ENCODE measurements around the gene SLC22A3. TPM values are rescaled to one million over a fixed set of nuclear protein-coding genes. Genes with fewer than 3 reads are reported as not detected.
"Not testable (repeated sequence)": the region's sequence is repeated elsewhere in the genome, so short reads cannot be mapped to it uniquely, and the experiment has no call there.

Gene SLC22A3
- total RNA-seq (not detected), polyA plus RNA-seq (not detected), total RNA-seq (0 reads per million in 6 experiments)

GRCh38 chr6:160348223-160349019 lies at the start of gene SLC22A3:
Gene SLC22A3, plus strand, starts transcription at chr6:160348378. Its CDS starts 42 bp downstream, at chr6:160348420.
- Mint-ChIP-seq H3K4me1 (peaks cover 0 to 12% (median 8%) of the 10 kb centered on the region in 4 donors), H3K27me3 (peaks cover 34 to 77% (median 53%) of the 10 kb centered on the region in 5 donors), H3K27ac (peak within 1 kb of the TSS in 1 of 10 donors; percentile 35), H3K9me3 (peaks cover 0 to 3% (median 0%) of the 10 kb centered on the region in 9 donors), H3K4me3 (peak within 1 kb of the TSS in 5 of 10 donors; percentile 11 to 40 (median 24)), H3K36me3 (no peaks in the 10 kb centered on the region)
- ATAC-seq (no peak), DNase-seq (no peak)
- POLR2A ChIA-PET: no interaction called here

GRCh38 chr6:160299559-160299958 lies 48.6 kb upstream of the SLC22A3 start:
- Mint-ChIP-seq H3K27me3 (peaks cover 6 to 23% (median 12%) of the 10 kb centered on the region in 5 donors), H3K27ac (no peak overlapping the region), H3K9me3 (peaks cover 0 to 5% (median 0%) of the 10 kb centered on the region in 9 donors), H3K36me3 (peaks cover 0 to 4% (median 0%) of the 10 kb centered on the region in 3 donors), H3K4me1 (no peaks in the 10 kb centered on the region), H3K4me3 (no peak overlapping the region)
- POLR2A ChIA-PET: no interaction called here
- no peak for ATAC-seq
- no peak for DNase-seq

GRCh38 chr6:160300076-160300695 lies 48.0 kb upstream of the SLC22A3 start:
- ATAC-seq: no peak
- peaks cover 0 to 7% (median 0%) of the 10 kb centered on the region in 3 donors for H3K36me3 Mint-ChIP-seq
- peaks cover 5 to 30% (median 16%) of the 10 kb centered on the region in 5 donors for H3K27me3 Mint-ChIP-seq
- no peak for DNase-seq
- no peak overlapping the region for H3K4me3 Mint-ChIP-seq
- POLR2A ChIA-PET: no interaction called here
- H3K9me3 Mint-ChIP-seq: peaks cover 0 to 6% (median 0%) of the 10 kb centered on the region in 9 donors
- no peaks in the 10 kb centered on the region for H3K4me1 Mint-ChIP-seq
- no peak overlapping the region for H3K27ac Mint-ChIP-seq

GRCh38 chr6:160301339-160301738 lies 46.8 kb upstream of the SLC22A3 start:
- no peak for ATAC-seq

GRCh38 chr6:160302431-160303082 lies 45.6 kb upstream of the SLC22A3 start:
- H3K4me1 Mint-ChIP-seq, DNase-seq, POLR2A ChIA-PET, H3K4me3 Mint-ChIP-seq, ATAC-seq, H3K9me3 Mint-ChIP-seq, H3K27ac Mint-ChIP-seq, H3K36me3 Mint-ChIP-seq: not testable (repeated sequence)
- H3K27me3 Mint-ChIP-seq: peaks cover 4 to 21% (median 10%) of the 10 kb centered on the region in 5 donors

More at GRCh38 chr6:160301339-160301738, 46.8 kb upstream of the SLC22A3 start:
- DNase-seq: no peak
- POLR2A ChIA-PET: no interaction called here
- H3K27me3 Mint-ChIP-seq: peaks cover 2 to 30% (median 11%) of the 10 kb centered on the region in 5 donors
- peaks cover 0 to 6% (median 0%) of the 10 kb centered on the region in 9 donors for H3K9me3 Mint-ChIP-seq
- H3K36me3 Mint-ChIP-seq: peaks cover 0 to 7% (median 0%) of the 10 kb centered on the region in 3 donors
- H3K4me1 Mint-ChIP-seq: no peaks in the 10 kb centered on the region
- no peak overlapping the region for H3K27ac Mint-ChIP-seq
- no peak overlapping the region for H3K4me3 Mint-ChIP-seq

- no peak for ATAC-seq
Observed at GRCh38 chr6:160303806-160304205, 44.4 kb upstream of the SLC22A3 start.

GRCh38 chr6:160305926-160306713 lies 42.1 kb upstream of the SLC22A3 start:
- DNase-seq: no peak
- no peak for ATAC-seq
- POLR2A ChIA-PET: no interaction called here
- Mint-ChIP-seq H3K4me1 (no peaks in the 10 kb centered on the region), H3K27ac (no peak overlapping the region), H3K27me3 (peaks cover 4 to 21% (median 9%) of the 10 kb centered on the region in 5 donors), H3K9me3 (peaks cover 5 to 38% (median 20%) of the 10 kb centered on the region in 9 donors), H3K36me3 (peaks cover 0 to 15% (median 3%) of the 10 kb centered on the region in 3 donors), H3K4me3 (no peak overlapping the region)

More at GRCh38 chr6:160303806-160304205, 44.4 kb upstream of the SLC22A3 start:
- H3K27me3 Mint-ChIP-seq: peaks cover 4 to 21% (median 10%) of the 10 kb centered on the region in 5 donors
- POLR2A ChIA-PET: no interaction called here
- no peak for DNase-seq
- H3K36me3 Mint-ChIP-seq: peaks cover 0 to 7% (median 0%) of the 10 kb centered on the region in 3 donors
- H3K9me3 Mint-ChIP-seq: peaks cover 0 to 14% (median 3%) of the 10 kb centered on the region in 9 donors
- H3K4me3 Mint-ChIP-seq: no peak overlapping the region
- peak overlapping the region in 1 of 10 donors; percentile 35 for H3K27ac Mint-ChIP-seq
- no peaks in the 10 kb centered on the region for H3K4me1 Mint-ChIP-seq

- ATAC-seq: no peak
Observed at GRCh38 chr6:160309718-160310117, 38.5 kb upstream of the SLC22A3 start.

GRCh38 chr6:160312900-160313299 lies 35.3 kb upstream of the SLC22A3 start:
- no peak overlapping the region for H3K27ac Mint-ChIP-seq
- peaks cover 0 to 33% (median 8%) of the 10 kb centered on the region in 3 donors for H3K36me3 Mint-ChIP-seq
- no peak for ATAC-seq
- peaks cover 0 to 8% (median 6%) of the 10 kb centered on the region in 5 donors for H3K27me3 Mint-ChIP-seq
- H3K9me3 Mint-ChIP-seq: peaks cover 11 to 73% (median 37%) of the 10 kb centered on the region in 9 donors
- POLR2A ChIA-PET: no interaction called here
- no peaks in the 10 kb centered on the region for H3K4me1 Mint-ChIP-seq
- H3K4me3 Mint-ChIP-seq: no peak overlapping the region
- no peak for DNase-seq

More at GRCh38 chr6:160309718-160310117, 38.5 kb upstream of the SLC22A3 start:
- POLR2A ChIA-PET: no interaction called here
- no peak for DNase-seq
- Mint-ChIP-seq H3K27me3 (peaks cover 4 to 9% (median 6%) of the 10 kb centered on the region in 5 donors), H3K9me3 (peaks cover 11 to 68% (median 37%) of the 10 kb centered on the region in 9 donors), H3K27ac (no peak overlapping the region), H3K36me3 (peaks cover 0 to 29% (median 8%) of the 10 kb centered on the region in 3 donors), H3K4me1 (no peaks in the 10 kb centered on the region), H3K4me3 (no peak overlapping the region)

- Mint-ChIP-seq H3K4me3 (no peak overlapping the region), H3K27me3 (peaks cover 9 to 24% (median 14%) of the 10 kb centered on the region in 5 donors), H3K27ac (no peak overlapping the region), H3K9me3 (peaks cover 8 to 59% (median 31%) of the 10 kb centered on the region in 9 donors), H3K36me3 (peaks cover 0 to 39% (median 7%) of the 10 kb centered on the region in 3 donors), H3K4me1 (no peaks in the 10 kb centered on the region)
- DNase-seq: no peak
- ATAC-seq: no peak
- POLR2A ChIA-PET: no interaction called here
Observed at GRCh38 chr6:160315310-160315709, 32.9 kb upstream of the SLC22A3 start.

- Mint-ChIP-seq H3K4me3 (no peak overlapping the region), H3K4me1 (no peaks in the 10 kb centered on the region), H3K36me3 (peaks cover 0 to 40% (median 8%) of the 10 kb centered on the region in 3 donors), H3K9me3 (peaks cover 8 to 56% (median 26%) of the 10 kb centered on the region in 9 donors), H3K27me3 (peaks cover 9 to 24% (median 11%) of the 10 kb centered on the region in 5 donors), H3K27ac (no peak overlapping the region)
- no peak for ATAC-seq
- POLR2A ChIA-PET: no interaction called here
- no peak for DNase-seq
Observed at GRCh38 chr6:160316261-160316660, 31.9 kb upstream of the SLC22A3 start.

- Mint-ChIP-seq H3K36me3 (peaks cover 0 to 26% (median 4%) of the 10 kb centered on the region in 3 donors), H3K4me1 (no peaks in the 10 kb centered on the region), H3K9me3 (peaks cover 0 to 42% (median 10%) of the 10 kb centered on the region in 9 donors), H3K27me3 (peaks cover 5 to 27% (median 14%) of the 10 kb centered on the region in 5 donors), H3K4me3 (no peak overlapping the region), H3K27ac (no peak overlapping the region)
- DNase-seq (no peak), ATAC-seq (no peak)
- POLR2A ChIA-PET: no interaction called here
Observed at GRCh38 chr6:160319246-160319645, 28.9 kb upstream of the SLC22A3 start.

All from naive thymus-derived CD8-positive, alpha-beta T cell (primary cell).